GM12891 (cell line): Measurements from ENCODE around the gene PCDH15.

Experiments
- DNase-seq: peaks from one replicate; pipeline ENCODE4 v3.0.0; 2011; ENCODE audit warnings: low spot score; ENCODE audit not compliant: insufficient read length
- FAIRE-seq: peaks from 2 replicates; lab custom pipeline; 2011; peaks lifted over from hg19 to GRCh38; lab: Jason Lieb, UNC
- PAX5 ChIP-seq: IDR thresholded peaks from 2 replicates; pipeline ENCODE4 v1.6.1; 2011; ENCODE audit warnings: low read length, moderate library complexity, mild to moderate bottlenecking; ENCODE audit not compliant: insufficient read depth, severe bottlenecking
- POLR2A ChIP-seq: IDR thresholded peaks from 2 replicates; pipeline ENCODE4 v1.6.1; 2011; ENCODE audit warnings: low read depth, low read length, control low read depth
- POLR2AphosphoS5 ChIP-seq: IDR thresholded peaks from 2 replicates; pipeline ENCODE4 v1.6.1; 2011; ENCODE audit warnings: low read depth, low read length, control low read depth
- POU2F2 ChIP-seq: IDR thresholded peaks from 2 replicates; pipeline ENCODE4 v1.6.1; 2011; ENCODE audit warnings: low read depth, mild to moderate bottlenecking, control low read depth, low read length, moderate library complexity
- SPI1 ChIP-seq: IDR thresholded peaks from 2 replicates; pipeline ENCODE4 v1.6.1; 2011; ENCODE audit warnings: low read depth, low read length, control low read depth
- TAF1 ChIP-seq: IDR thresholded peaks from 2 replicates; pipeline ENCODE4 v1.6.1; 2011; ENCODE audit warnings: low read depth, low read length, control low read depth

PCDH15 gene

GRCh38 chr10:54342058-54342457, 459.0 kb downstream of the PCDH15 start:
- no peak for DNase-seq
- no peak for FAIRE-seq
- TF ChIP-seq TAF1 (no peak), POU2F2 (no peak), POLR2A (no peak), PAX5 (no peak), POLR2AphosphoS5 (no peak), SPI1 (no peak)

GRCh38 chr10:54335296-54335695, 465.7 kb downstream of the PCDH15 start:
- DNase-seq (no peak), FAIRE-seq (no peak)
- no peak for TF ChIP-seq SPI1
- TF ChIP-seq PAX5: no peak
- TF ChIP-seq TAF1: no peak
- TF ChIP-seq POU2F2: no peak
- TF ChIP-seq POLR2A: no peak
- TF ChIP-seq POLR2AphosphoS5: no peak

GRCh38 chr10:54319341-54319740, 481.7 kb downstream of the PCDH15 start:
- TF ChIP-seq POU2F2 (no peak), POLR2A (no peak), PAX5 (no peak), POLR2AphosphoS5 (no peak), SPI1 (no peak), TAF1 (no peak)
- DNase-seq: no peak
- no peak for FAIRE-seq

- FAIRE-seq: no peak
- no peak for DNase-seq
- no peak for TF ChIP-seq PAX5
- no peak for TF ChIP-seq POLR2A
- TF ChIP-seq POU2F2: no peak
- no peak for TF ChIP-seq SPI1
- no peak for TF ChIP-seq POLR2AphosphoS5
- TF ChIP-seq TAF1: no peak
Observed at GRCh38 chr10:54318470-54318869, 482.6 kb downstream of the PCDH15 start.

GRCh38 chr10:54314430-54314829, 486.6 kb downstream of the PCDH15 start:
- TF ChIP-seq POU2F2 (no peak), TAF1 (no peak), POLR2A (no peak), PAX5 (no peak), POLR2AphosphoS5 (no peak), SPI1 (no peak)
- DNase-seq (no peak), FAIRE-seq (no peak)

- TF ChIP-seq TAF1 (no peak), POLR2A (no peak), SPI1 (no peak), POLR2AphosphoS5 (no peak), PAX5 (no peak), POU2F2 (no peak)
- no peak for FAIRE-seq
- no peak for DNase-seq
Observed at GRCh38 chr10:54284526-54285193, 516.4 kb downstream of the PCDH15 start.

- no peak for TF ChIP-seq PAX5
- no peak for TF ChIP-seq POU2F2
- no peak for TF ChIP-seq POLR2AphosphoS5
- no peak for DNase-seq
- FAIRE-seq: no peak
Observed at GRCh38 chr10:54282012-54282411, 519.0 kb downstream of the PCDH15 start.

GRCh38 chr10:54266395-54266794, 534.6 kb downstream of the PCDH15 start:
- no peak for TF ChIP-seq POLR2AphosphoS5
- FAIRE-seq: no peak
- no peak for DNase-seq

GRCh38 chr10:54262726-54263125, 538.3 kb downstream of the PCDH15 start:
- no peak for DNase-seq
- FAIRE-seq: no peak
- TF ChIP-seq POU2F2: no peak
- no peak for TF ChIP-seq POLR2A
- no peak for TF ChIP-seq TAF1
- TF ChIP-seq POLR2AphosphoS5: no peak
- no peak for TF ChIP-seq PAX5
- TF ChIP-seq SPI1: no peak

- no peak for FAIRE-seq
- TF ChIP-seq SPI1 (no peak), TAF1 (no peak)
Observed at GRCh38 chr10:54259104-54259503, 541.9 kb downstream of the PCDH15 start.

GRCh38 chr10:54234832-54235231, 566.2 kb downstream of the PCDH15 start:
- TF ChIP-seq POLR2AphosphoS5 (no peak), SPI1 (no peak), TAF1 (no peak)
- DNase-seq: no peak
- no peak for FAIRE-seq

More at GRCh38 chr10:54259104-54259503, 541.9 kb downstream of the PCDH15 start:
- DNase-seq: no peak
